Amniotic stem cell (primary cell): ENCODE measurements around the gene OSGIN1.

Experiments
- DNase-seq: peaks from one replicate; lab custom pipeline; 2025; lab: John Stamatoyannopoulos, UW

The OSGIN1 gene

GRCh38 chr16:83925957-83926725 is 26.9 kb upstream of the OSGIN1 start:
- DNase-seq: no peak

- peak; percentile 37 for DNase-seq
These were observed 26.2 kb upstream of the OSGIN1 start for GRCh38 chr16:83926726-83927397.

- DNase-seq: no peak
These were observed 24.5 kb upstream of the OSGIN1 start for GRCh38 chr16:83928341-83929055.

- DNase-seq: no peak
These were observed 23.1 kb upstream of the OSGIN1 start for GRCh38 chr16:83929811-83930555.

GRCh38 chr16:83930730-83931500 is 22.1 kb upstream of the OSGIN1 start:
- no peak for DNase-seq

- DNase-seq: no peak
These were observed 21.5 kb upstream of the OSGIN1 start for GRCh38 chr16:83931556-83931955.

DNA sequence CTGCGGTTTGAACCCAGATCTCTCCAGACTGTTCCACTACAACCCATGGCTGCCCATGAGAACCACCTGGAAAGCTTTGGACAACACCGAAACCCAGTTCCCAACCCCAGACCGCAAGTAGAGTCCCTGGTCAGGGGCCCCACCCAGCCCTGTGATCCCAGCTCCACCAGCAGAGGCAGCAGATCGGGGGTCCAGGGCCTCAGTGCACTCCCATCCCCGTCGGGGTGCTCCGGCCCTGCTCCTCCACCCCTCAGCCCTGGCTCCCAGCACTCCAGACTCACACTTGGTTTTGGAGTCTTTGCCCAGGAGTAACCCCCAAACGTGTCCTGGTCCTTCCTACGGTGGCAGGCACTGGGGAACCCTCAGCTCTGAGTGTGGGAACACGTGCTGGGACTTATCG is 20.7 kb upstream of the OSGIN1 start:
- DNase-seq: no peak

- no peak for DNase-seq
These were observed 19.9 kb upstream of the OSGIN1 start for GRCh38 chr16:83932955-83933673.

GRCh38 chr16:83933885-83934683 is 19.0 kb upstream of the OSGIN1 start:
- no peak for DNase-seq

GRCh38 chr16:83934684-83934977 is 18.4 kb upstream of the OSGIN1 start:
- DNase-seq: no peak

DNA sequence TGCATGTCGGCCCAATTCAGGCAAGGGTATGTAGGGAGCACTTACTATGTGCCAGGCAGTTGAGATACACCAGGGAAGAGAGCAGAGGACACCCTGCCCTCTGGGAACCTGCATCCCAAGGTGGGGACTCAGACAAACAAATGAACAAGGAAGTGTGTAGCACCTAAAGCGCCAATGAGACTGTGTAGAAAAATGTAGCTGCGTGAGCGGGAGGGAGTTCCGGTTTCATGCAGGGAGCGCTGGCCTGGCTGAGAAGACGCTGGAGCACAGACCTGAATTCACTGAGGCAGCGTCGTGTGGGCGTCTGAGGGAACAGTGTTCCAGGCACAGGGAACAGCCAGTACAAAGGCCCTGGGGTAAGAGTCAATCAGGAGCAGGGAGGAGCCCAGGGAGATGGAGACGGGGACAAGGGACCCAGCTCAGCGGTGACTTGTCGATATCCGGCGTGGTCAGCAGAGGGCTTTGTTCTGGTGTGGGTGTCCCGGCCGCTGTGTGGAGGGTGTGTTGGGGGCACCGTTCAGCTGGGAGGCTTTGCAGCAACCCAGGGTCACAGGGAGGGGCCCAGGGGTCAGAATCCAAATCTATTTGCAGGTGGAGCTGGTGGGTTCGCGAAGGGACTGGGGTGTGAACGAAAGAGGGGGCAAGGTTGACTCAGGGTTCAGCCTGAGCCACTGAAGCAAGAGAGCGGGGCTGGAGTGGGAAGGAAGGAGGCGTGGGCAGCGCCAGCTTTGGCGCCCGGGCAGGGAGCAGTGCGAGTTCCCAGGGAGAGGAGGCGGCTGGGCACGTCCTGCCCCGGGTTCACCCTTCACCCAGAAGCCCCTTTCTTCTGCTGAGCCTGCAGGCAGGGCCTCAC is 17.8 kb upstream of the OSGIN1 start:
- no peak for DNase-seq

DNA sequence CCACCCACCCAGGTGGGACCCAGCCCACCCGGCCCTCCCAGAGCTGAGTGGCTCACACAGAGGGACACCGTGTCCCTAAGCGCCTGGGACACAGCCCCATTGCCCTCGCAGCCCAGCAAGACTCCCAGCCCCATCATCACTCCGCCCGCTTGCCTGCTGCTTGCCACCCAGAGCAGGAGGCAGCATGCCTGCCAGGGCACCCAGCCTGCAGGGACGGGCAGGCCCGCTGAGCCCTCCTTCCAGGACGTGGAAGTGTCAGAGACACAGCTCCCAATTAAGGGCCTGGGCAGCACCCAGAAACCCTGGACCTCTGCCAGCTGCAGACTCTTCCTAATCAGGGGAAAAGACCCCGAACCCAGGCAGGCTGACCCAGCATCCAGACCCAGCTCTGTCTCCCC is 17.2 kb upstream of the OSGIN1 start:
- no peak for DNase-seq

GRCh38 chr16:83936581-83937165 is 16.4 kb upstream of the OSGIN1 start:
- DNase-seq: no peak

- DNase-seq: no peak
These were observed 15.8 kb upstream of the OSGIN1 start for GRCh38 chr16:83937267-83937666.

DNA sequence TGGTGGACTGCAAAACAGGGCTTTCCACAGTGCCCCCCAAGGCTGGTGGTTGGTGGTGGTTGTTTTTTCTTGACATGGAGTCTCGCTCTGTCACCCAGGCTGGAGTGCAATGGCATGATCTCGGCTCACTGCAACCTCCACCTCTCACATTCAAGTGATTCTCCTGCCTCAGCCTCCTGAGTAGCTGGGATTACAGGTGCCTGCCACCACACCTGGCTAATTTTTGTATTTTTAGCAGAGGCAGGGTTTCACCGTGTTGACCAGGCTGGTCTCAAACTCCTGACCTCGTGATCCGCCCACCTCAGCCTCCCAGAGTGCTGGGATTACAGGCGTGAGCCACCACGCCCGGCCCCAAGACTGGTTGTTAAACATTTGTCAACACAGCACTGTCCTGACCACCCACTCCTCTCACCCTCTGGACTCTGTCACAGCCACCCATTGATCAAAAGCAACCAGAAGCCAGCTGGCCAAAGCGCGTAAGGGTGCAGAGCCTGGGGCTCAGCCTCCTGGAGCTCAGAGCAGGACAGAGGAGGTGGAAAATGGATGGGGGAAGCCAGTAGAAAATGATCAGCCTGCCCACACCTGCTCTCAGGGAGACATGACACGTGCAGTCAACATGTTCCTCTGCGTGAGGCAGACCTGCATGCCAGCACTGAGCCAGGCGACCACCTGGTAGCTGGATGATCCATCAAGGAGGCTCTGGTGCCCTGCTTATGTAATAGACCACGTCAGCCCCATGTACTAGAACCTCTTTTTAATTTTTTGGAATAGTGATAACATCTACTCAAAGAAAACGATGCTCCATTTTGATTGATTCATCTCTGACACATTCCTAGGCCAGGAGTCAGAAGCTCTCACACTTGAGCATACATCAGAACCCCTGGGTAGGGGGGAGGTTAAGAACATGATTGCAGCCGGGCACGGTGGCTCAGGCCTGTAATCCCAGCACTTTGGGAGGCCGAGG is 14.8 kb upstream of the OSGIN1 start:
- no peak for DNase-seq

GRCh38 chr16:83939266-83939855 is 13.7 kb upstream of the OSGIN1 start:
- DNase-seq: no peak

DNA sequence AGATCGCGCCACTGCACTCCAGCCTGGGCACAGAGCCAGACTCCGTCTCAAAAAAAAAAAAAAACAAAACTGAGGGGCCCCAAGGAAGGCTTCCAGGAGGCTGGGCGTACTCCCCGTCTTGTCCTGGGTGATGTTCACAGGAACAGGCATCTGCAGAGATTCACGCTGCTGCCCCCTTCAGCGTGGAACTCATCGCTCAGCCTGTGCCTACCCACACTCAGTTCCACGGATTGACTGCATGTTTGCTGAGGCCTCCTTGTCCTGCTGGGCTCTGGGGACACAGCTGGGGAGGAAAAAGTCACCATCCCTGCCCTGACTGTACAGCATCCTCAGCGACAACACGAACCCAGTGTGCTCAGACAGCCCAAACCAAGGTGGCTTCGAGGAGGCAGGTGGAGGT is 12.9 kb upstream of the OSGIN1 start:
- no peak for DNase-seq
